Measurements from ENCODE around the gene AGBL4.

Gene AGBL4

GRCh38 chr1:48943393-48943792, 1080.4 kb downstream of the AGBL4 start:
- DNase-seq (ENCODE audit: low read depth in 2 of 2): no peak

- DNase-seq (ENCODE audit: low read depth in 2 of 2): no peak
Measured at GRCh38 chr1:48940962-48941732, 1082.6 kb downstream of the AGBL4 start.

GRCh38 chr1:48940354-48940753, 1083.4 kb downstream of the AGBL4 start:
- no peak for DNase-seq (ENCODE audit: low read depth in 2 of 2)

- no peak for DNase-seq (ENCODE audit: low read depth in 2 of 2)
Measured at GRCh38 chr1:48939828-48940227, 1083.9 kb downstream of the AGBL4 start.

GRCh38 chr1:48939042-48939441, 1084.7 kb downstream of the AGBL4 start:
- DNase-seq (ENCODE audit: low read depth in 2 of 2): no peak

GRCh38 chr1:48937732-48938131, 1086.0 kb downstream of the AGBL4 start:
- no peak for DNase-seq (ENCODE audit: low read depth in 2 of 2)

- DNase-seq (ENCODE audit: low read depth in 2 of 2): no peak
Measured at GRCh38 chr1:48936436-48936835, 1087.3 kb downstream of the AGBL4 start.

GRCh38 chr1:48932366-48932765, 1091.4 kb downstream of the AGBL4 start:
- DNase-seq (ENCODE audit: low read depth in 2 of 2): no peak

- no peak for DNase-seq (ENCODE audit: low read depth in 2 of 2)
Measured at GRCh38 chr1:48931506-48932192, 1092.1 kb downstream of the AGBL4 start.

GRCh38 chr1:48930011-48930410, 1093.7 kb downstream of the AGBL4 start:
- no peak for DNase-seq (ENCODE audit: low read depth in 2 of 2)

- DNase-seq (ENCODE audit: low read depth in 2 of 2): no peak
Measured at GRCh38 chr1:48924099-48924498, 1099.7 kb downstream of the AGBL4 start.

GRCh38 chr1:48923116-48923515, 1100.6 kb downstream of the AGBL4 start:
- DNase-seq (ENCODE audit: low read depth in 2 of 2): no peak

- no peak for DNase-seq (ENCODE audit: low read depth in 2 of 2)
Measured at GRCh38 chr1:48920851-48921250, 1102.9 kb downstream of the AGBL4 start.

- DNase-seq (ENCODE audit: low read depth in 2 of 2): no peak
Measured at GRCh38 chr1:48917901-48918603, 1105.7 kb downstream of the AGBL4 start.

- no peak for DNase-seq (ENCODE audit: low read depth in 2 of 2)
Measured at GRCh38 chr1:48917070-48917454, 1106.7 kb downstream of the AGBL4 start.

- no peak for DNase-seq (ENCODE audit: low read depth in 2 of 2)
Measured at GRCh38 chr1:48916130-48917069, 1107.4 kb downstream of the AGBL4 start.

- no peak for DNase-seq (ENCODE audit: low read depth in 2 of 2)
Measured at GRCh38 chr1:48908606-48909005, 1115.1 kb downstream of the AGBL4 start.

GRCh38 chr1:48906729-48907128, 1117.0 kb downstream of the AGBL4 start:
- no peak for DNase-seq (ENCODE audit: low read depth in 2 of 2)

- DNase-seq (ENCODE audit: low read depth in 2 of 2): no peak
Measured at GRCh38 chr1:48906164-48906563, 1117.6 kb downstream of the AGBL4 start.

- DNase-seq (ENCODE audit: low read depth in 2 of 2): no peak
Measured at GRCh38 chr1:48903291-48903690, 1120.5 kb downstream of the AGBL4 start.

- no peak for DNase-seq (ENCODE audit: low read depth in 2 of 2)
Measured at GRCh38 chr1:48898894-48899293, 1124.9 kb downstream of the AGBL4 start.

GRCh38 chr1:48889615-48890014, 1134.1 kb downstream of the AGBL4 start:
- no peak for DNase-seq (ENCODE audit: low read depth in 2 of 2)
